ENCODE data around the gene HSH2D. TPM values are rescaled to one million over a fixed set of nuclear protein-coding genes. Genes with fewer than 3 reads are reported as not detected.

Gene HSH2D
- total RNA-seq, 1 donor from 2014 or later = not detected

GRCh38 chr19:16156904-16157303 lies 13.4 kb downstream of the HSH2D start:
- DNase-seq = no peak
- Mint-ChIP-seq H3K27me3 (ENCODE audit: unreplicated experiment) (peaks cover 4% of the 10 kb centered on the region), H3K4me1 (ENCODE audit: low read depth, unreplicated experiment) (no peaks in the 10 kb centered on the region), H3K4me3 (ENCODE audit: unreplicated experiment) (no peak overlapping the region), H3K36me3 (ENCODE audit: unreplicated experiment) (no peaks in the 10 kb centered on the region), H3K9me3 (ENCODE audit: unreplicated experiment) (no peaks in the 10 kb centered on the region), H3K27ac (ENCODE audit: unreplicated experiment) (no peak overlapping the region)
- no peak for TF ChIP-seq CTCF (IDR thresholded peaks at IDR 0.05; ENCODE audit: partially characterized antibody, unreplicated experiment)

GRCh38 chr19:16157601-16158000 lies 14.1 kb downstream of the HSH2D start:
- H3K36me3 Mint-ChIP-seq (ENCODE audit: unreplicated experiment) = no peaks in the 10 kb centered on the region
- H3K4me3 Mint-ChIP-seq (ENCODE audit: unreplicated experiment) = no peak overlapping the region
- no peaks in the 10 kb centered on the region for H3K4me1 Mint-ChIP-seq (ENCODE audit: low read depth, unreplicated experiment)
- H3K27ac Mint-ChIP-seq (ENCODE audit: unreplicated experiment) = no peak overlapping the region
- no peak for DNase-seq
- no peaks in the 10 kb centered on the region for H3K9me3 Mint-ChIP-seq (ENCODE audit: unreplicated experiment)
- no peak for TF ChIP-seq CTCF (IDR thresholded peaks at IDR 0.05; ENCODE audit: partially characterized antibody, unreplicated experiment)
- H3K27me3 Mint-ChIP-seq (ENCODE audit: unreplicated experiment) = peaks cover 4% of the 10 kb centered on the region

- H3K36me3 Mint-ChIP-seq (ENCODE audit: unreplicated experiment) = no peaks in the 10 kb centered on the region
- H3K27me3 Mint-ChIP-seq (ENCODE audit: unreplicated experiment) = peaks cover 4% of the 10 kb centered on the region
- no peak overlapping the region for H3K27ac Mint-ChIP-seq (ENCODE audit: unreplicated experiment)
- no peaks in the 10 kb centered on the region for H3K4me1 Mint-ChIP-seq (ENCODE audit: low read depth, unreplicated experiment)
- DNase-seq = no peak
- TF ChIP-seq CTCF (IDR thresholded peaks at IDR 0.05; ENCODE audit: partially characterized antibody, unreplicated experiment) = no peak
- no peak overlapping the region for H3K4me3 Mint-ChIP-seq (ENCODE audit: unreplicated experiment)
- H3K9me3 Mint-ChIP-seq (ENCODE audit: unreplicated experiment) = no peaks in the 10 kb centered on the region
Observed at GRCh38 chr19:16159655-16160054, 16.2 kb downstream of the HSH2D start.

GRCh38 chr19:16160445-16160942 lies 17.0 kb downstream of the HSH2D start:
- Mint-ChIP-seq H3K27me3 (ENCODE audit: unreplicated experiment) (peaks cover 2% of the 10 kb centered on the region), H3K4me1 (ENCODE audit: low read depth, unreplicated experiment) (no peaks in the 10 kb centered on the region), H3K36me3 (ENCODE audit: unreplicated experiment) (no peaks in the 10 kb centered on the region), H3K27ac (ENCODE audit: unreplicated experiment) (no peak overlapping the region), H3K4me3 (ENCODE audit: unreplicated experiment) (no peak overlapping the region), H3K9me3 (ENCODE audit: unreplicated experiment) (no peaks in the 10 kb centered on the region)
- no peak for TF ChIP-seq CTCF (IDR thresholded peaks at IDR 0.05; ENCODE audit: partially characterized antibody, unreplicated experiment)
- no peak for DNase-seq

GRCh38 chr19:16160943-16161560 lies 17.6 kb downstream of the HSH2D start:
- Mint-ChIP-seq H3K36me3 (ENCODE audit: unreplicated experiment) (no peaks in the 10 kb centered on the region), H3K9me3 (ENCODE audit: unreplicated experiment) (no peaks in the 10 kb centered on the region), H3K27ac (ENCODE audit: unreplicated experiment) (no peak overlapping the region)

More at GRCh38 chr19:16160943-16161560, 17.6 kb downstream of the HSH2D start:
- Mint-ChIP-seq H3K27me3 (ENCODE audit: unreplicated experiment) (no peaks in the 10 kb centered on the region), H3K4me1 (ENCODE audit: low read depth, unreplicated experiment) (no peaks in the 10 kb centered on the region), H3K4me3 (ENCODE audit: unreplicated experiment) (no peak overlapping the region)
- no peak for TF ChIP-seq CTCF (IDR thresholded peaks at IDR 0.05; ENCODE audit: partially characterized antibody, unreplicated experiment)
- DNase-seq = no peak

Data from glutamatergic neuron (in vitro differentiated cells).